ENCODE results near the gene CAMTA1. TPM values are rescaled to one million over a fixed set of nuclear protein-coding genes. Genes with fewer than 3 reads are reported as not detected.

Gene CAMTA1
- total RNA-seq, 1 donor from 2014 or later = 160 TPM

DNA sequence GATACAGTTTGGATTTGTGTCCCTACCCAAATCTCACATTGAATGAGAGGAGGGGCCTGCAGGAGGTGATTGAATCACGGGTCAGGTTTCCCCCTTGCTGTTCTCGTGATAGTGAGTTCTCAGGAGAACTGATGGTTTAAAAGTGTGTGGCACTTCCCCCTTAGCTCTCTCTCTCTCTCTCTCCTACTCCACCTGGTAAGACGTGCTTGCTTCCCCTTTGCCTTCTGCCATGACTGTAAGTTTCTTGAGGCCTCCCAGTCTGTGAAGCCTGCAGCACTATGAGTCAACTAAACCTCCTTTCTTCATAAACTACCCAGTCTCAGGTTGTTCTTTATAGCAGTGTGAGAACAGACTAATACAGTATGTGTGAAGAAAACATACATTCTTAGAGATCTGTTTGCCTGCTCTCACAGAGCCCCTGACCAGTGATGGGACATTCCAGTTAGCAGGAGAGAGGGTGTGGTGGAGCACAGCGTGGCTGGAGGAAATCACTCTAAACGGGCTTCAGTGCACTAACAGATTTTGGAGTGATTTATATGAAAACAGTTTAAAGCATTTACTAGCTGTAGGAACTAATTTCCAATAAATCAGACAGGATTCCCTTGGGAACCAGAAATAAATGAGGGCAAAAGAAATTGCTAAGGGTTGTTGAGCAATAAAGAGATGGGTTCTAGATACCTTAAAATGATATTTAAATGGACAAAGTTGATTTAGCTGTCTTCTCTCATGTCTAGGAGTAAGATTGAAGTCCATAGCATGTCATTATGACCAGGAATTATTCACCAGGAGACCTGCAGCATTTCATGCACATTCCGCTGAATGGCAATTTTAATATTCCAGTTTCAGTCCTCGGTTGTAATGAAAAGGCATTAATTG, 411.0 kb downstream of the CAMTA1 start:
- TF ChIP-seq, protein P1, sequence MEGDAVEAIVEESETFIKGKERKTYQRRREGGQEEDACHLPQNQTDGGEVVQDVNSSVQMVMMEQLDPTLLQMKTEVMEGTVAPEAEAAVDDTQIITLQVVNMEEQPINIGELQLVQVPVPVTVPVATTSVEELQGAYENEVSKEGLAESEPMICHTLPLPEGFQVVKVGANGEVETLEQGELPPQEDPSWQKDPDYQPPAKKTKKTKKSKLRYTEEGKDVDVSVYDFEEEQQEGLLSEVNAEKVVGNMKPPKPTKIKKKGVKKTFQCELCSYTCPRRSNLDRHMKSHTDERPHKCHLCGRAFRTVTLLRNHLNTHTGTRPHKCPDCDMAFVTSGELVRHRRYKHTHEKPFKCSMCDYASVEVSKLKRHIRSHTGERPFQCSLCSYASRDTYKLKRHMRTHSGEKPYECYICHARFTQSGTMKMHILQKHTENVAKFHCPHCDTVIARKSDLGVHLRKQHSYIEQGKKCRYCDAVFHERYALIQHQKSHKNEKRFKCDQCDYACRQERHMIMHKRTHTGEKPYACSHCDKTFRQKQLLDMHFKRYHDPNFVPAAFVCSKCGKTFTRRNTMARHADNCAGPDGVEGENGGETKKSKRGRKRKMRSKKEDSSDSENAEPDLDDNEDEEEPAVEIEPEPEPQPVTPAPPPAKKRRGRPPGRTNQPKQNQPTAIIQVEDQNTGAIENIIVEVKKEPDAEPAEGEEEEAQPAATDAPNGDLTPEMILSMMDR (IDR thresholded peaks at IDR 0.05; ENCODE audit: borderline replicate concordance) = no peak
- Histone ChIP-seq H3K27ac (replicated peaks) (no peak overlapping the region), H3K27me3 (ENCODE audit: low read depth) (peaks cover 41% of the 10 kb centered on the region), H3K9me3 (replicated peaks) (no peaks in the 10 kb centered on the region), H3K36me3 (no peaks in the 10 kb centered on the region), H3K4me3 (no peak overlapping the region), H3K4me1 (no peaks in the 10 kb centered on the region)
- intact Hi-C loops (cut with micrococcal nuclease) = no loop called here
- DNase-seq = no peak

DNA sequence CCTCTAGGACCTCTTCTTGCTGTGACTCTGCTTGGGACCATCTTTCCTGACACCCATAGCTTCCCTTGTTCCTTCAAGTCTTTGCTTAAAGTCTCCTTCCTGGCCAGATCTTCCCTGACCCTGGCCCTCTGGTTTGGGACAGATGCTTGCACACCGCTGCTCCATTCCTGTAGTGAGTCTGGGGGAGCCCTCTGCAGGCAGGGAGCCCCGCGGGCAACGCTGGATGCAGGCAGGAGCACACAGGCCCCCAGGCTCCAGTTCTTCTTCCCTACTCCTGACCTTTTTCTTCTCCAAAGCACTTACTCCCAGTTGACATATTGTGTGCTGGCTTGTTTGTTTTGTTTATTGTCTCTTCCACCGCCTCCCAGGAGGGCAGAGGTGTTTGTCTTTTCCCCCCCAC, 413.4 kb downstream of the CAMTA1 start:
- Histone ChIP-seq H3K27me3 (ENCODE audit: low read depth) (peaks cover 40% of the 10 kb centered on the region), H3K9me3 (replicated peaks) (peaks cover 9% of the 10 kb centered on the region), H3K4me3 (no peak overlapping the region), H3K27ac (replicated peaks) (no peak overlapping the region), H3K36me3 (no peaks in the 10 kb centered on the region), H3K4me1 (no peaks in the 10 kb centered on the region)
- DNase-seq = no peak
- TF ChIP-seq, protein P1 (IDR thresholded peaks at IDR 0.05; ENCODE audit: borderline replicate concordance) = no peak
- intact Hi-C loops (cut with micrococcal nuclease) = no loop called here

DNA sequence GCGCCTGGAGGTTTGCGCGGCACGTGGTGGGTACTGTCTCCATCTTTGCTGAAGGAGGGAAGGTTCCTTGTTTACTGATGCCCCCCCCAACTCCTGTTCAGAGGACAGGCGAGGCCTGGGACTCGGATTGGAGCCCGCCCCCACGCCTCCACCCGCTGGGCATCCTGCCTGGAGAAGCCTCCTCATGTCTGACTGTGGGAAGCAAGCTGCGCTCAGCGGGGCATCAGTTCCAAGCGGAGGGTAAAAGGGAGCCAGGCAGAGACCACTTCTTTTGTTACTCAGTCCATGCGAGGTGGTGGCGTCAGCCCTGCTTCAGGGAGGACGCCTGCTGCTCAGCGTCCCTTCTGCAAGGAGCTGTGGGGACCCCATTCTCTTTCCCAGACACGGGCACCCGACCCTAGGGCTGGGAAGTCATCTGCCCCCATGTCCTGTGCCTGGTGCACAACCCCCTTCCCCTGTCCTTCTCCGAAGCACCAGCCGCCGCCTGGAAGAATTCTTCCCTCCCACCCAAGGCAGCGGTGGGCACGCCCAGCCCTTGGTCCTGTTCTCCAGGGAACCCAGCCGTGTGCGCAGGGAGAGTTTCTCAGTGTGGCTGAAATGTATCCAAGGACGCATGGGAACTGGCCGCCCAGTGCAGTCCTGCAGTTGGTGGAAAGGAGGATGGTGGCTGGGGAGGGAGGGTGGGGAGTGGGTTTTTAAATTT, 414.0 kb downstream of the CAMTA1 start:
- DNase-seq = no peak
- Histone ChIP-seq H3K9me3 (replicated peaks) (peaks cover 9% of the 10 kb centered on the region), H3K4me1 (no peaks in the 10 kb centered on the region), H3K27me3 (ENCODE audit: low read depth) (peaks cover 40% of the 10 kb centered on the region), H3K36me3 (no peaks in the 10 kb centered on the region), H3K27ac (replicated peaks) (no peak overlapping the region), H3K4me3 (no peak overlapping the region)
- TF ChIP-seq, protein P1 (IDR thresholded peaks at IDR 0.05; ENCODE audit: borderline replicate concordance) = no peak
- intact Hi-C loops (cut with micrococcal nuclease) = no loop called here

DNA sequence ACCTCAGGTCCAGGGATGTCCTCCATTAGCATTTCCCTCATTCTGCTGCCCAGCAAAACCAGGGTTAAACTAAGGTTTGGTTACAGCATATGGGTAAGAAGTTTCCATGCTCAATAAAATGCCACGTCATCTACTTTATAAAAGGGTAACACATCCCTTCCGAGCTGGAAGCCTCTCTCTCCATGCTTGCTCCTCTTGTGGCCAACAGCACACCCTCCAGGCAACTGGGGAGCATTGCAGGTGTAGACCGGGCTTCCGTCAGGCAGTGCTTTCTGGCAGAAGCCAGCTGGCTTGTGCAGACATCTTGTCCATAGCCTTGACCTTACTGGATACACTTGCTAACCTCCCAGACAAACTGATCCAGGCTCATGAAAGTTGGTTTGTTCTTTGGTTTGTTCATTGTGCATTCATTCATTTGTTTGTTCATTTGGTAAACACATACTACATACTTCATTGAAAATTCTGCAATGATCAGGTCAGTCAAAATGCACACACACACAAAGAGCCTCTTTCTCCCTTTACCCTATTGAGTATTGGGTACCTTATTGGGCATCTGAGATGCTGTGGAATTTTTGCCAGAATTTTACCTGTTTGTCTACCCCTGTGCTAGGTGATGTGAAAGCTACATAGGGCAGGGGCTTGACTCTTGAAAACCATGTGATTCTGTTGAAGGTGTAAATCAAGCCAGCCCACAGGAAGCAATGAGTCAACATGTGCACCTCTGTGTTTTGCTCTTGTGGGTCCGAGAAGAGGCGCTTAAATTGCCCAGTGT, 422.8 kb downstream of the CAMTA1 start:
- intact Hi-C loops (cut with micrococcal nuclease) = no loop called here
- Histone ChIP-seq H3K4me3 (no peak overlapping the region), H3K27me3 (ENCODE audit: low read depth) (peaks cover 52% of the 10 kb centered on the region), H3K27ac (replicated peaks) (no peak overlapping the region), H3K36me3 (no peaks in the 10 kb centered on the region), H3K4me1 (no peaks in the 10 kb centered on the region), H3K9me3 (replicated peaks) (peaks cover 5% of the 10 kb centered on the region)
- TF ChIP-seq, protein P1 (IDR thresholded peaks at IDR 0.05; ENCODE audit: borderline replicate concordance) = peak; percentile 79
- DNase-seq = no peak

DNA sequence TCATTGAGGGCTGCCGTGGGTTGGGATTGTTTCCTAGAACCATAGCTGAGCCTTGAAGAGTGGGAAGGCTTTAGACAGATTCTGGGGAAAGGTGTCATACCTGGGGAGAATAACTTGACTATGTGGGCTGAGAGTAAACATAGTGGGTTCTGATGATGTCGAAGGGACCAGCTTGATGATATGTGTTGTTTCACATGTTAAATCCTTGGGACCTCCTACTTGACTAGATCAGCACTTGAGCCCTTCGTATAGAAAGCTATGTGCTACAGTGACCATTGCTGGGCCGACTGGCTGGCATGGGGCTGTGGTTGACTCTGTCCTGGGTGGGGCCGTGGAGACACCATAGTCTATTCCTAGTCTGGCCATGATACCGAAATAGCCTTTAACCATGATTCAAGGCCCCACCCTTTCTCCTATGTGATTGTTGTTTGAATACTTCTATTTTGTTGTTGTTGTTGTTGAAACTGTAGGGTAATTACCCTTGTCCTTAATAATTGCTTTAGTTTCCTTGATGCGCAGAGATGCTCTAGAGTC, 423.5 kb downstream of the CAMTA1 start:
- H3K36me3 ChIP-seq = no peaks in the 10 kb centered on the region
- intact Hi-C loops (cut with micrococcal nuclease) = no loop called here
- H3K9me3 ChIP-seq (replicated peaks) = no peaks in the 10 kb centered on the region
- no peak overlapping the region for H3K4me3 ChIP-seq
- TF ChIP-seq, protein P1 (IDR thresholded peaks at IDR 0.05; ENCODE audit: borderline replicate concordance) = no peak
- no peak for DNase-seq
- H3K27me3 ChIP-seq (ENCODE audit: low read depth) = peaks cover 54% of the 10 kb centered on the region
- H3K4me1 ChIP-seq = no peaks in the 10 kb centered on the region
- H3K27ac ChIP-seq (replicated peaks) = no peak overlapping the region

All from left ventricle myocardium inferior (tissue), 1 donor.